ENCODE results near the gene HPRT1.
"Not testable (repeated sequence)": the region's sequence is repeated elsewhere in the genome, so short reads cannot be mapped to it uniquely, and the experiment has no call there.

The HPRT1 gene

DNA sequence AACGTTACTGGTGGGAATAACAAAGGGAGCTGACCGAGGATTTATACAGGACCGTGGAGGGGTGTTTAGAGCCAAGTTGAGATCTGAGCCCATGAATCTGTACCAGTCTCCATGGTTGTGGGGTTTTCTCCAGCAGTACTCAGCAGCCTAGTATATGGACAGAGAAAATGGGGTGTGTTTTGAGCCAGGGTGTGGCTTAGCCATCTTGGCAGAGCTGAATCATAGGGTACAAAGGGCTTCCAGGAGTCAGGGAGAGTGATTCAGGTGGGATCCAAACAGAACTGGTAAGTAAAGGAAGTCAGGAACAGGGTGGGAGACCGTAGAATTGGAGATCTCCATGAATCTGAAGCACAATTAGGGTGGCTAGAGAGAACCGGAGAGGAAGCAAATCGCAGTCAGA lies 7.4 kb upstream of the HPRT1 start:
- Histone ChIP-seq H3K27ac (ENCODE audit: low read length) (no peak overlapping the region), H3K4me3 (ENCODE audit: low read length in 2 of 2) (no peak overlapping the region), H3K9ac (ENCODE audit: low read length in 2 of 2) (no peak overlapping the region)

DNA sequence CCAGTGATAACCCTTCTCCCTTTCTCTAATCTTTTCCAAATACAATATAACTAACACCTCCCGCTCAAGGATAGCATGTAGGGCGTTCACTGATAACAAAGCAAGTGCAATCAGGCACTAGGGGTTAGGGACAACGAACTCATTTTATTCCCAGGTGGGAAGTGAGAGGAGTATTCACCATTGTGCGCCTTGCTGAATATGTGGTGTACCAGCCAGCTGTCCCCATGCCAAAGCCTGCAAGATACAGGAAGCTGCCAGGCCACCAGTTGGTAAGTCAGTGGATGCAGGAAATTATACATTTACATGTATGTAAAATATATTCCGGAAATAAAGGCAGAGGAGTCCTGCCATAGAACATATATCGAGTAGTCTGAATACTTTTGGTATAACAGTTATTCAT lies 6.3 kb upstream of the HPRT1 start:
- Histone ChIP-seq H3K9me3 (ENCODE audit: control insufficient read depth in 2 of 2, low read length in 2 of 2) (no peaks in the 10 kb centered on the region), H3K27ac (ENCODE audit: low read length) (no peak overlapping the region), H3K9ac (ENCODE audit: low read length in 2 of 2) (no peak overlapping the region), H3K4me3 (ENCODE audit: low read length in 2 of 2) (no peak overlapping the region), H3K36me3 (ENCODE audit: control insufficient read depth in 2 of 2, insufficient read depth in 2 of 2, low read length in 2 of 2) (no peaks in the 10 kb centered on the region), H3K27me3 (ENCODE audit: control insufficient read depth in 1 of 2, insufficient read depth in 2 of 2, low read length in 2 of 2) (peaks cover 0 to 9% of the 10 kb centered on the region in 2 donors), H3K4me1 (ENCODE audit: control insufficient read depth, insufficient read depth, low read length) (no peaks in the 10 kb centered on the region)

More for the DNA sequence above, 7.4 kb upstream of the HPRT1 start:
- Histone ChIP-seq H3K4me1 (ENCODE audit: control insufficient read depth, insufficient read depth, low read length) (no peaks in the 10 kb centered on the region), H3K9me3 (ENCODE audit: control insufficient read depth in 2 of 2, low read length in 2 of 2) (no peaks in the 10 kb centered on the region), H3K27me3 (ENCODE audit: control insufficient read depth in 1 of 2, insufficient read depth in 2 of 2, low read length in 2 of 2) (peaks cover 0 to 9% of the 10 kb centered on the region in 2 donors), H3K36me3 (ENCODE audit: control insufficient read depth in 2 of 2, insufficient read depth in 2 of 2, low read length in 2 of 2) (no peaks in the 10 kb centered on the region)

DNA sequence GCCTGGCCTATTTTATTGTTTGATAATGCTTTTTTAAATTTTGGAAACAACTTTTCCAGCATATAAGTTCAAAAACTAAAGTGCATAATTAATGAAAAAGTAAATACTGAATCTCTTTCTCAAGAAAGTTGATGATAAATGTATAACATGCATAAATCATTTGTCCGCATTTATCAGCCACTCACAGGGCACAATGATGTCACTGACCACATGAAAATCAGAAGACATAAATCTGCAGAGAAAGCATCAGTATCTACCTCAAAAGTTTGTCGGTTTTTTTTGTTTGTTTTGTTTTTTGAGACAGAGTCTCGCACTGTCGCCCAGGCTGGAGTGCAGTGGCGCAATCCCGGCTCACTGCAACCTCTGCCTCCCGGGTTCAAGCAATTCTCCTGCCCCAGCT lies 5.5 kb upstream of the HPRT1 start:
- Histone ChIP-seq H3K27ac (ENCODE audit: low read length) (no peak overlapping the region), H3K36me3 (ENCODE audit: control insufficient read depth in 2 of 2, insufficient read depth in 2 of 2, low read length in 2 of 2) (no peaks in the 10 kb centered on the region), H3K9ac (ENCODE audit: low read length in 2 of 2) (no peak overlapping the region), H3K4me3 (ENCODE audit: low read length in 2 of 2) (no peak overlapping the region), H3K4me1 (ENCODE audit: control insufficient read depth, insufficient read depth, low read length) (no peaks in the 10 kb centered on the region), H3K9me3 (ENCODE audit: control insufficient read depth in 2 of 2, low read length in 2 of 2) (no peaks in the 10 kb centered on the region), H3K27me3 (ENCODE audit: control insufficient read depth in 1 of 2, insufficient read depth in 2 of 2, low read length in 2 of 2) (peaks cover 0 to 9% of the 10 kb centered on the region in 2 donors)

DNA sequence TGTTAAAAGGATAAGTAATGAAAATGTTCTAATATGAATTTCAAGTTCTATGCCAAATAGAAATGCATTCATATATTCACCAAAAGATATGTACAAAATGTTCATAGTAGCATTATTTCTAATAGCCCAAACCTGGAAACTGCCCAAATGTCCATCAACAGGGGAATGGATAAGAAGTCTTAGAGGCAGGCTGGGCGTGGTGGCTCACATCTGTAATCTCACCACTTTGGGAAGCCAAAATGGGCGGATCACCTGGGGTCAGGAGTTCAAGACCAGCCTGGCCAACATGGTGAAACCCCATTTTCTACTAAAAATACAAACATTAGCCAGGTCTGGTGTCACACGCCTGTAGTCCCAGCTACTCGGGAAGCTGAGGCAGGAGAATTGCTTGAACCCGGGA lies 2.3 kb upstream of the HPRT1 start:
- Histone ChIP-seq H3K27ac (ENCODE audit: low read length) (no peak overlapping the region), H3K36me3 (ENCODE audit: control insufficient read depth in 2 of 2, insufficient read depth in 2 of 2, low read length in 2 of 2) (no peaks in the 10 kb centered on the region), H3K4me1 (ENCODE audit: control insufficient read depth, insufficient read depth, low read length) (no peaks in the 10 kb centered on the region), H3K9me3 (ENCODE audit: control insufficient read depth in 2 of 2, low read length in 2 of 2) (no peaks in the 10 kb centered on the region), H3K9ac (ENCODE audit: low read length in 2 of 2) (no peak overlapping the region), H3K27me3 (ENCODE audit: control insufficient read depth in 1 of 2, insufficient read depth in 2 of 2, low read length in 2 of 2) (peaks cover 0 to 8% of the 10 kb centered on the region in 2 donors), H3K4me3 (ENCODE audit: low read length in 2 of 2) (no peak overlapping the region)

DNA sequence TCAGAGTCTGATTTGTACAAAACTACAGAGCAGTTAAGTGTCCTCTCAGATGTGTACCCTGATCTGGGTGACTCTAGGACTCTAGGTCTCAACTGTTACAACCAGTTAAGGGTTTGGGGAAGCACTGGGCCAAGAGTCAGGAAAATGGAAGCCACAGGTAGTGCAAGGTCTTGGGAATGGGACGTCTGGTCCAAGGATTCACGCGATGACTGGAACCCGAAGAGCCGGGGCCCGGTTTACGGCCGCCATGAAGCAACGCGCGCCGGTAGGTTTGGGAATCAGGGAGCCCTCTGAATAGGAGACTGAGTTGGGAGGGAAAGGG lies 321 bp upstream of the HPRT1 start:
- peak overlapping the region; percentile 55 to 68 for H3K4me3 ChIP-seq (ENCODE audit: low read length in 2 of 2)
- peak overlapping the region; percentile 47 to 58 for H3K9ac ChIP-seq (ENCODE audit: low read length in 2 of 2)
- peaks cover 0 to 2% of the 10 kb centered on the region in 2 donors for H3K27me3 ChIP-seq (ENCODE audit: control insufficient read depth in 1 of 2, insufficient read depth in 2 of 2, low read length in 2 of 2)
- no peaks in the 10 kb centered on the region for H3K36me3 ChIP-seq (ENCODE audit: control insufficient read depth in 2 of 2, insufficient read depth in 2 of 2, low read length in 2 of 2)
- no peaks in the 10 kb centered on the region for H3K4me1 ChIP-seq (ENCODE audit: control insufficient read depth, insufficient read depth, low read length)
- no peaks in the 10 kb centered on the region for H3K9me3 ChIP-seq (ENCODE audit: control insufficient read depth in 2 of 2, low read length in 2 of 2)
- H3K27ac ChIP-seq (ENCODE audit: low read length) = no peak overlapping the region

DNA sequence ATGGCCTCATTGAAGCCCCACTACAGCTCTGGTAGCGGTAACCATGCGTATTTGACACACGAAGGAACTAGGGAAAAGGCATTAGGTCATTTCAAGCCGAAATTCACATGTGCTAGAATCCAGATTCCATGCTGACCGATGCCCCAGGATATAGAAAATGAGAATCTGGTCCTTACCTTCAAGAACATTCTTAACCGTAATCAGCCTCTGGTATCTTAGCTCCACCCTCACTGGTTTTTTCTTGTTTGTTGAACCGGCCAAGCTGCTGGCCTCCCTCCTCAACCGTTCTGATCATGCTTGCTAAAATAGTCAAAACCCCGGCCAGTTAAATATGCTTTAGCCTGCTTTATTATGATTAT lies 876 bp downstream of the HPRT1 start:
- H3K9me3 ChIP-seq (ENCODE audit: control insufficient read depth in 2 of 2, low read length in 2 of 2) = no peaks in the 10 kb centered on the region
- peak overlapping the region; percentile 70 to 76 for H3K4me3 ChIP-seq (ENCODE audit: low read length in 2 of 2)
- no peaks in the 10 kb centered on the region for H3K4me1 ChIP-seq (ENCODE audit: control insufficient read depth, insufficient read depth, low read length)
- H3K36me3 ChIP-seq (ENCODE audit: control insufficient read depth in 2 of 2, insufficient read depth in 2 of 2, low read length in 2 of 2) = no peaks in the 10 kb centered on the region
- H3K9ac ChIP-seq (ENCODE audit: low read length in 2 of 2) = peak overlapping the region; percentile 36 to 76
- peaks cover 0 to 2% of the 10 kb centered on the region in 2 donors for H3K27me3 ChIP-seq (ENCODE audit: control insufficient read depth in 1 of 2, insufficient read depth in 2 of 2, low read length in 2 of 2)
- no peak overlapping the region for H3K27ac ChIP-seq (ENCODE audit: low read length)

DNA sequence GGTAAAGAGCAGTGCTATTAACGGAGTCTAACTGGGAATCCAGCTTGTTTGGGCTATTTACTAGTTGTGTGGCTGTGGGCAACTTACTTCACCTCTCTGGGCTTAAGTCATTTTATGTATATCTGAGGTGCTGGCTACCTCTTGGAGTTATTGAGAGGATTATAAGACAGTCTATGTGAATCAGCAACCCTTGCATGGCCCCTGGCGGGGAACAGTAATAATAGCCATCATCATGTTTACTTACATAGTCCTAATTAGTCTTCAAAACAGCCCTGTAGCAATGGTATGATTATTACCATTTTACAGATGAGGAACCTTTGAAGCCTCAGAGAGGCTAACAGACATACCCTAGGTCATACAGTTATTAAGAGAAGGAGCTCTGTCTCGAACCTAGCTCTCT lies 1.5 kb downstream of the HPRT1 start:
- no peak overlapping the region for H3K27ac ChIP-seq (ENCODE audit: low read length)
- no peaks in the 10 kb centered on the region for H3K4me1 ChIP-seq (ENCODE audit: control insufficient read depth, insufficient read depth, low read length)
- peaks cover 0 to 2% of the 10 kb centered on the region in 2 donors for H3K27me3 ChIP-seq (ENCODE audit: control insufficient read depth in 1 of 2, insufficient read depth in 2 of 2, low read length in 2 of 2)
- H3K4me3 ChIP-seq (ENCODE audit: low read length in 2 of 2) = no peak overlapping the region
- H3K9ac ChIP-seq (ENCODE audit: low read length in 2 of 2) = peak overlapping the region in 1 of 2 donors; percentile 76
- no peaks in the 10 kb centered on the region for H3K9me3 ChIP-seq (ENCODE audit: control insufficient read depth in 2 of 2, low read length in 2 of 2)
- no peaks in the 10 kb centered on the region for H3K36me3 ChIP-seq (ENCODE audit: control insufficient read depth in 2 of 2, insufficient read depth in 2 of 2, low read length in 2 of 2)

DNA sequence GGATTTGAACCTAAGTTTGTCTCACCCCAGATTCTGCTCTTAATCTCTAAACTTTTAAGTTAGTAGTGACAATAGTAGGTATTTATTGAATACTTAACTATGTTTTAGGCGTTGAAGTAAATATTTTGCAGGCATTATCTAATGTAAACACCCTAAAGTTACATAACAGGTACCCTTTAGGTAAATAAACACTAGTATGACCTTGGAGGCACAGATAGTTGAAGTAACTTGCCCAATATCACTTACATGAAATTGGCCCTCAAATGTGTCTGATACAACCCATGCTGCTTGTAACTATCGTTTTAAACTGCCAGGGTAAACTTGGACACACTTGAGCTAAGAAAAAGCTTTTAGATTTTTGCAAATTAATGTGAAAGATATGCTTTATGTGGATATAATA lies 3.0 kb downstream of the HPRT1 start:
- Histone ChIP-seq H3K27me3 (ENCODE audit: control insufficient read depth in 1 of 2, insufficient read depth in 2 of 2, low read length in 2 of 2) (peaks cover 0 to 2% of the 10 kb centered on the region in 2 donors), H3K9ac (ENCODE audit: low read length in 2 of 2) (no peak overlapping the region), H3K4me3 (ENCODE audit: low read length in 2 of 2) (no peak overlapping the region), H3K36me3 (ENCODE audit: control insufficient read depth in 2 of 2, insufficient read depth in 2 of 2, low read length in 2 of 2) (no peaks in the 10 kb centered on the region), H3K27ac (ENCODE audit: low read length) (no peak overlapping the region), H3K4me1 (ENCODE audit: control insufficient read depth, insufficient read depth, low read length) (no peaks in the 10 kb centered on the region), H3K9me3 (ENCODE audit: control insufficient read depth in 2 of 2, low read length in 2 of 2) (no peaks in the 10 kb centered on the region)

DNA sequence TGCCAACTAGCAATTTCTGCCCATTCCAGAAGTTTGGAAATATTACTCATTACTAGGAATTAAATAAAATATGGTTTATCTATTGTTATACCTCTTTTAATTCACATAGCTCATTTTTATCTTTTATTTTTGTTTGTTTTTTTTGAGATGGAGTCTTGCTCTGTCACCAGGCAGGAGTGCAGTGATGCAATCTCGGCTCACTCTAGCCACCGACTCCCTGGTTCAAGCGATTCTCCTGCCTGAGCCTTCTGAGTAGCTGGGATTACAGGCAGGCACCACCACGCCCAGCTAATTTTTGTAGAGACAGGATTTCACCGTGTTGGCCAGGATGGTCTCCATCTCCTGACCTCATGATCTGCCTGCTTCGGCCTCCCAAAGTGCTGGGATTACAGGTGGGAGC lies 4.5 kb downstream of the HPRT1 start:
- H3K27ac ChIP-seq (ENCODE audit: low read length); H3K9ac ChIP-seq (ENCODE audit: low read length in 2 of 2); H3K4me3 ChIP-seq (ENCODE audit: low read length in 2 of 2); H3K9me3 ChIP-seq (ENCODE audit: control insufficient read depth in 2 of 2, low read length in 2 of 2); H3K36me3 ChIP-seq (ENCODE audit: control insufficient read depth in 2 of 2, insufficient read depth in 2 of 2, low read length in 2 of 2); H3K27me3 ChIP-seq (ENCODE audit: control insufficient read depth in 1 of 2, insufficient read depth in 2 of 2, low read length in 2 of 2); H3K4me1 ChIP-seq (ENCODE audit: control insufficient read depth, insufficient read depth, low read length): not testable (repeated sequence)

DNA sequence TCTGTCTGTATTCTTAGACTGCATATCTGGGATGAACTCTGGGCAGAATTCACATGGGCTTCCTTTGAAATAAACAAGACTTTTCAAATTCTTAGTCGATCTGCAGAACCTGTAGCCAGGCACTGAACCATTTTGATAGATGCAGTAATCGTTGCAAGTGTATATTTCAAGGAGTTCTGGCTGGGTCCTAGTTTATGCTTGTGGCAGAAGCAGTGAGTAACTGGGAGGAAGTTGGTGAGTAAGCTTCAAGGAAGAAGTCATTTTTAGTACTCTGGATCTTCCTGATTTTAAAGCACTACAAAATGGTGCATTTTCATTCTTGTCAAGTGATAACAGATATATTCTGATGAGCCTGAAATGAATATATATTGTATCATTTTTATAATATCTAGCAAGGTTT lies 9.5 kb downstream of the HPRT1 start:
- H3K9ac ChIP-seq (ENCODE audit: low read length in 2 of 2) = no peak overlapping the region
- no peak overlapping the region for H3K4me3 ChIP-seq (ENCODE audit: low read length in 2 of 2)
- no peak overlapping the region for H3K27ac ChIP-seq (ENCODE audit: low read length)
- no peaks in the 10 kb centered on the region for H3K36me3 ChIP-seq (ENCODE audit: control insufficient read depth in 2 of 2, insufficient read depth in 2 of 2, low read length in 2 of 2)
- peaks cover 0 to 2% of the 10 kb centered on the region in 2 donors for H3K27me3 ChIP-seq (ENCODE audit: control insufficient read depth in 1 of 2, insufficient read depth in 2 of 2, low read length in 2 of 2)
- no peaks in the 10 kb centered on the region for H3K4me1 ChIP-seq (ENCODE audit: control insufficient read depth, insufficient read depth, low read length)
- no peaks in the 10 kb centered on the region for H3K9me3 ChIP-seq (ENCODE audit: control insufficient read depth in 2 of 2, low read length in 2 of 2)

DNA sequence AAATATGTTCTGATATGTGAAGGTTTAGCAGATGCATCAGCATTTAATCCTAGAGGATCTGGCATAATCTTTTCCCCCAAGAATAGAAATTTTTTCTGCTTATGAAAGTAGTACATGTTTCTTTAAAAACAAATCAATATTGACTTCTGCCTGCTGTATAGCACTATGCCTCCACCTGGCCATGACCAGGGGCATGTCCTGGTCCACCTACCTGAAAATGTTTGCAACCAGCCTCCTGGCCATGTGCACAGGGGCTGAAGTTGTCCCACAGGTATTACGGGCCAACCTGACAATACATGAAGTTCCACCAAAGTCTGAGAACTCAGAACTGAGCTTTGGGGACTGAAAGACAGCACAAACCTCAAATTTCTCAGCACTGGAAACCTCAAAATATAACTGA lies 10.0 kb downstream of the HPRT1 start:
- H3K4me1 ChIP-seq (ENCODE audit: control insufficient read depth, insufficient read depth, low read length) = no peaks in the 10 kb centered on the region
- H3K4me3 ChIP-seq (ENCODE audit: low read length in 2 of 2) = no peak overlapping the region
- H3K27me3 ChIP-seq (ENCODE audit: control insufficient read depth in 1 of 2, insufficient read depth in 2 of 2, low read length in 2 of 2) = peaks cover 0 to 2% of the 10 kb centered on the region in 2 donors
- H3K36me3 ChIP-seq (ENCODE audit: control insufficient read depth in 2 of 2, insufficient read depth in 2 of 2, low read length in 2 of 2) = no peaks in the 10 kb centered on the region
- H3K9me3 ChIP-seq (ENCODE audit: control insufficient read depth in 2 of 2, low read length in 2 of 2) = no peaks in the 10 kb centered on the region
- H3K27ac ChIP-seq (ENCODE audit: low read length) = no peak overlapping the region
- H3K9ac ChIP-seq (ENCODE audit: low read length in 2 of 2) = no peak overlapping the region

DNA sequence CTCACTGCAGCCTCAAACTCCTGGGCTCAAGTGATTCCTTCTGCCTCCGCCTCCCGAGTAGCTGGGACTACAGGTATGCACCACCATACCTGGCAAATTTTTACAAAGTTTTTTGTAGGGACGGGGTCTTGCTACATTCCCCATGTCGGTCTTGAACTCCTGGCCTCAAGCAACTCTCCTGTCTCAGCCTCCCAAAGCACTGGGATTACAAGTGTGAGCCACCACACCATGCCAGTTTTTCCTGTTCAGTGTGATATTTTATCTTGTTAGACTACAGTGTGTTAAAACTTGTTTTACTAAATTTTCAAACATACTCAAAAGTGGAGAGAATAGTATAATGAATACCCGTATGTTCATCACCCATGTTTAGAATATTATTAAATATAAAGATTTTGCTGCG lies 12.1 kb downstream of the HPRT1 start:
- H3K4me1 ChIP-seq (ENCODE audit: control insufficient read depth, insufficient read depth, low read length) = no peaks in the 10 kb centered on the region
- no peak overlapping the region for H3K4me3 ChIP-seq (ENCODE audit: low read length in 2 of 2)
- peaks cover 0 to 2% of the 10 kb centered on the region in 2 donors for H3K27me3 ChIP-seq (ENCODE audit: control insufficient read depth in 1 of 2, insufficient read depth in 2 of 2, low read length in 2 of 2)
- H3K36me3 ChIP-seq (ENCODE audit: control insufficient read depth in 2 of 2, insufficient read depth in 2 of 2, low read length in 2 of 2) = no peaks in the 10 kb centered on the region
- no peak overlapping the region for H3K9ac ChIP-seq (ENCODE audit: low read length in 2 of 2)
- H3K9me3 ChIP-seq (ENCODE audit: control insufficient read depth in 2 of 2, low read length in 2 of 2) = no peaks in the 10 kb centered on the region
- H3K27ac ChIP-seq (ENCODE audit: low read length) = no peak overlapping the region

All from stomach smooth muscle (tissue), 2 donors.